Activated CD8-positive, alpha-beta memory T cell treated with anti-CD3 and anti-CD28 coated beads for 1 hour (primary cell): Measurements from ENCODE around the gene RAD50.
"Not testable (repeated sequence)": the region's sequence is repeated elsewhere in the genome, so short reads cannot be mapped to it uniquely, and the experiment has no call there.

Source experiments
- DNase-seq, 2 donors: peaks; one replicate each; pipeline ENCODE4 v3.0.0-alpha.2; 2020; ENCODE audit warnings: low read depth in 1 of 2; ENCODE audit errors: extremely low read depth in 1 of 2

RAD50 gene

DNA sequence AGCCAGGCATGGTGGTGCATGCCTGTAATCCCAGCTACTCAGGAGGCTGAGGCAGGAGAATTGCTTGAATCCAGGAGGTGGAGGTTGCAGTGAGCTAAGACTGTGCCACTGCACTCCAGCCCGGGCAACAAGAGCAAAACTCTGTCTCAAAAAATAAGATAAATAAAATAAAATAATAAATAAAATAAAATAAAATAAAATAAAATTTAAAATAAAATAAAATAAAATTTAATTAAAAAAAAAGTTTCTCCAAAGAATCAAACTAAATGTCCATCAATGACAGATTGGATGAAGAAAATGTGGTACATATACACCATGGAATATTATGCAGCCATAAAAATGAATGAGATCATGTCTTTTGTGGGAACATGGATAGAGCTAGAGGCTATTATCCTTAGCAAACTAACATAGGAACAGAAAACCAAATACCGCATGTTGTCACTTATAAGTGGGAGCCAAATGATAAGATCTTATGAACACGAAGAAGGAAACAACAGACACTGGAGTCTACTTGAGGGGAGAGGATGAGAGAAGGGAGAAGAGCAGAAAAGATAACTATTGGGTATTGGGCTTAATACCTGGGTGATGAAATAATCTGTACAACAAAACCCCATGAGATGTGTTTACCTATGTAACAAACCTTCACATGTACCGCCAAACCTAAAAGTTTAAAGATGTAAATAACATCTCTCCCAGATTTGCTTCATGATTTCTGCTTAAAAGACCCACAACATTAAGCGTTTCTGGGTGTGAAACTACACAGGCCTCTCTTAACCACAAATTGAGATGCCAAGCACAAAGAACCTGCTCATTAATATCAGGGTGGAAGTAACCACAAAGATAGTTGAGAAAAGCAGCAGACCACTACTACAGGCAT lies 135.2 kb downstream of the RAD50 start:
- not testable (repeated sequence) for DNase-seq

DNA sequence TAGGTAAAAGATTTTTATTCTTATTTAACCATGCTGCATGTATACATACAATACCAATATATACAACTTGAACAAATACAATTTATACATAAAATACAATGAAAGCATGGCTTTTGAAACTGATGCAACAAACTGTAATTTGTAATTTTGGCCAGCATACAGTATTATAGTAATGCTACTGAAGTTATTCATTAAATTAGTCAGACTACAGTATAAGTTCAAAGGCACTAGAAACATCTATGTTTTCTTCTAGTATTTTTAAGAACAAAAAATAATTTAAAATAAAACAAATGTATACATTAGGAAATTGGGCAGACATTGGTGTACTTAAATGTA lies 135.8 kb downstream of the RAD50 start:
- DNase-seq = no peak
